ENCODE measurements around the gene OPA1.

DNA sequence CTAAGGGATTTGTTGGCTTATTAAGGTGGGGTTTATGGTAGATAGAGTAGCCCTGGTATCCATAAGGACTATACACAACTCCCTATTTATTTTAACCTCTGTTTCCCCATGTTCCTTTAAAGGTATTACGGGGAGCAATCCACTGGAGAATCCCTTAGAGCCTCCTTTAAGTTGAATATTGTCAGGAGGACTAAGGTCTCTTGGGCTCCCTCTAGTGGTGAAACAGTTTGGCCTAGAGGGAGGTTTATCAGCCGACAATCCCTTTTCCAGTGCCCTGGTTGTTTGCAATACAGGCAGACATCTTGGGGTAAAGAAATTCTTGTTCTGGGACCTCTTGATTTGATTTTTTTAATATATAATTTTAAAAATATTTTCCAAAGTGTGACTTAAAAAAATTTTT lies 12.9 kb downstream of the OPA1 start:
- TF ChIP-seq, protein P1, sequence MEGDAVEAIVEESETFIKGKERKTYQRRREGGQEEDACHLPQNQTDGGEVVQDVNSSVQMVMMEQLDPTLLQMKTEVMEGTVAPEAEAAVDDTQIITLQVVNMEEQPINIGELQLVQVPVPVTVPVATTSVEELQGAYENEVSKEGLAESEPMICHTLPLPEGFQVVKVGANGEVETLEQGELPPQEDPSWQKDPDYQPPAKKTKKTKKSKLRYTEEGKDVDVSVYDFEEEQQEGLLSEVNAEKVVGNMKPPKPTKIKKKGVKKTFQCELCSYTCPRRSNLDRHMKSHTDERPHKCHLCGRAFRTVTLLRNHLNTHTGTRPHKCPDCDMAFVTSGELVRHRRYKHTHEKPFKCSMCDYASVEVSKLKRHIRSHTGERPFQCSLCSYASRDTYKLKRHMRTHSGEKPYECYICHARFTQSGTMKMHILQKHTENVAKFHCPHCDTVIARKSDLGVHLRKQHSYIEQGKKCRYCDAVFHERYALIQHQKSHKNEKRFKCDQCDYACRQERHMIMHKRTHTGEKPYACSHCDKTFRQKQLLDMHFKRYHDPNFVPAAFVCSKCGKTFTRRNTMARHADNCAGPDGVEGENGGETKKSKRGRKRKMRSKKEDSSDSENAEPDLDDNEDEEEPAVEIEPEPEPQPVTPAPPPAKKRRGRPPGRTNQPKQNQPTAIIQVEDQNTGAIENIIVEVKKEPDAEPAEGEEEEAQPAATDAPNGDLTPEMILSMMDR (IDR thresholded peaks at IDR 0.05; ENCODE audit: low read depth, low read length): peak; percentile 68
- no peak for TF ChIP-seq EZH2phosphoT487 (IDR thresholded peaks at IDR 0.05; ENCODE audit: low read depth)
